ENCODE results near the gene ARRB1. TPM values are rescaled to one million over a fixed set of nuclear protein-coding genes. Genes with fewer than 3 reads are reported as not detected.
A peak's percentile ranks its signal among the peaks of the same experiment; 100 is the strongest.

The ARRB1 gene
- total and polyA plus RNA-seq, 7 donors = 3.6 to 17.3 (median 7.4) TPM

DNA sequence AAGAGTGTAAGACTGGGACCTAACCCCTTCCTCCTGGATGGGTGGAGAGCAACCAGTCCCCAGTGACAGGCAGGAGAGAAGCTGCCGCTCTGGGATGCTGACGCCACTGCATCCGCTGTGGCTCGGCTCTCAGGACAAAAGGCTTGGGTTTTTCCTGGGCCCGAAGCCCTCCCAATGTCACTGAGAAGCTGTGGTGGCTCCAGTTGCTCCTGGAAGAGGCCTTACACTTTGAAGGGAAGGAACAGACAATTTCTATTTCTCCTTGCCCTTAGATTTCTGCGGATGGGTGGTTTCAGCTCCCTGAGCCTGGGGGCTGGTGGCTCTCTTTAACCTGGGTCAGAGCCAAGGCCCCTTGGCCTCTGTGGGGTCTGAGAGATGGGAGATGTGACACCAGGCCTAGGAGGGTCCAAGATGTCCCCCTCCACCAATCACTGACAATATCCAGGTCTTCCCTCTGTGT lies 89.5 kb downstream of the ARRB1 start:
- WGBS, 3 donors = 78 to 90% (median 85%) methylated on average over 6 of the region's 6 CpGs
- no peak overlapping the region for H3K27ac ChIP-seq
- H3K9me3 ChIP-seq = no peaks in the 10 kb centered on the region
- H3K36me3 ChIP-seq (ENCODE audit: insufficient read depth in 1 of 2, low read depth in 1 of 2) = no peaks in the 10 kb centered on the region
- no peaks in the 10 kb centered on the region for H3K27me3 ChIP-seq (ENCODE audit: insufficient read depth in 3 of 3, low read length in 2 of 3)
- DNase-seq (no peak), ATAC-seq (no peak)
- intact Hi-C loops (cut with DNase I) = no loop called here
- H3K4me1 ChIP-seq = no peaks in the 10 kb centered on the region
- H3K4me3 ChIP-seq = no peak overlapping the region
- TF ChIP-seq, protein P1, sequence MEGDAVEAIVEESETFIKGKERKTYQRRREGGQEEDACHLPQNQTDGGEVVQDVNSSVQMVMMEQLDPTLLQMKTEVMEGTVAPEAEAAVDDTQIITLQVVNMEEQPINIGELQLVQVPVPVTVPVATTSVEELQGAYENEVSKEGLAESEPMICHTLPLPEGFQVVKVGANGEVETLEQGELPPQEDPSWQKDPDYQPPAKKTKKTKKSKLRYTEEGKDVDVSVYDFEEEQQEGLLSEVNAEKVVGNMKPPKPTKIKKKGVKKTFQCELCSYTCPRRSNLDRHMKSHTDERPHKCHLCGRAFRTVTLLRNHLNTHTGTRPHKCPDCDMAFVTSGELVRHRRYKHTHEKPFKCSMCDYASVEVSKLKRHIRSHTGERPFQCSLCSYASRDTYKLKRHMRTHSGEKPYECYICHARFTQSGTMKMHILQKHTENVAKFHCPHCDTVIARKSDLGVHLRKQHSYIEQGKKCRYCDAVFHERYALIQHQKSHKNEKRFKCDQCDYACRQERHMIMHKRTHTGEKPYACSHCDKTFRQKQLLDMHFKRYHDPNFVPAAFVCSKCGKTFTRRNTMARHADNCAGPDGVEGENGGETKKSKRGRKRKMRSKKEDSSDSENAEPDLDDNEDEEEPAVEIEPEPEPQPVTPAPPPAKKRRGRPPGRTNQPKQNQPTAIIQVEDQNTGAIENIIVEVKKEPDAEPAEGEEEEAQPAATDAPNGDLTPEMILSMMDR (IDR thresholded peaks at IDR 0.05) = no peak

DNA sequence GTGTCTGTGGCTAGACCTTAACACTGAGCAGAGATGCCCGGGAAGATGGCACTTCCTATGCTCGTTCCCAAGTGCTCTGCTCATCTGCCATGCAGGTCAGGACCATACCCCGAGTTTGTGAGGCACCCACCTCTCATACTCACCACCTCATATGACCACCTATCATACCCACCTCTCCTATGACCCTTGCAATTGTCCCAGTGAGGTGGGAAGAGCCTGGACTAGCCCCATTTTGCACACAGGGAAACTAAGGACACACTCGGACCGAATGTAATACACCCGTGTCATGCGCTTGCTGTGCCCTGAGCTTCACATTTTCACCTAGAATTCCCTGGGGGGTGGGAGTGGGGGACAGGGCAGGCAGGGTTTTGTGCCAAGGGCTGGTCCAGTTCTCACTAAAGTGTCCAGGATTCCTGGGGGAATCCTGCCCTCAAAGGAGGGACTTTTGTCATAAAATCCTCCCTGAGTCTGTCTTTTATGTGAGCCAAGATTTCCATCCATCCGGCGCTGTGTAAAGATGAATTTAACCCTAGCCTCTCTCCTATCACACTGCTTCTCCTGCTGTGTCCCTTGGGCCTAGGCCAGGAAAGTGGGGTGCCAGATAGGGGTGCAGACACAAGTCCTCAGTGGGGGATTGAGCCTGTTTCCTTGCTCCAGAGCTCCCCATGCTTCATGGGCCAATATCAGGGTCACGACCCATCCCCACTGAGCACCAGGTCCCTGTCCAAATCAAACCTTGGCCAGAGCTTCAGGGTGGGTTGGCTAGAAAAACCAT lies 90.9 kb downstream of the ARRB1 start:
- Histone ChIP-seq H3K27me3 (ENCODE audit: insufficient read depth in 3 of 3, low read length in 2 of 3) (no peaks in the 10 kb centered on the region), H3K27ac (no peak overlapping the region), H3K4me3 (no peak overlapping the region), H3K4me1 (no peaks in the 10 kb centered on the region), H3K36me3 (ENCODE audit: insufficient read depth in 1 of 2, low read depth in 1 of 2) (no peaks in the 10 kb centered on the region), H3K9me3 (no peaks in the 10 kb centered on the region)
- 40 to 58% (median 41%) methylated on average over 10 of the region's 10 CpGs for WGBS, 3 donors
- ATAC-seq (no peak), DNase-seq (no peak)
- TF ChIP-seq, protein P1 (IDR thresholded peaks at IDR 0.05) = no peak
- intact Hi-C loops (cut with DNase I) = no loop called here

DNA sequence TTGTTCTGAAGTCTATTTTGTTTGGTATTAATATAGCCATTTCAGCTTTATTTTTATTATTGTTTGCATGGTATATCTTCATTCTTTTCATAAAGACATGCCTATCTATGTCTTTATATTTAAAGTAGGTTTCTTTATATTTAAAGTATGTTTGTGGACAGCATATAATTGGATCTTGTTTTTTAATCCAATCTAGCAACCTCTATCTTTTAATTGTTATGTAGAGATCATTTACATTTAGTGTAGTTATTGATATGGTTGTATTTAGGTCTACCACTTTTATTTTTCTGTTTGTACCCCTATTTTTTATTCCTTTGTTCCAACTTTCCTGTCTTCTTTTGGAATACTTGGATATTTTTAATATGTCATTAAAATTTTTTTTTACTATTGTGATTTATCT lies 97.1 kb downstream of the ARRB1 start:
- Histone ChIP-seq H3K27ac (no peak overlapping the region), H3K27me3 (ENCODE audit: insufficient read depth in 3 of 3, low read length in 2 of 3) (no peaks in the 10 kb centered on the region), H3K4me3 (no peak overlapping the region), H3K9me3 (peaks cover 3% of the 10 kb centered on the region), H3K36me3 (ENCODE audit: insufficient read depth in 1 of 2, low read depth in 1 of 2) (no peaks in the 10 kb centered on the region), H3K4me1 (no peaks in the 10 kb centered on the region)
- DNase-seq = no peak
- intact Hi-C loops (cut with DNase I) = no loop called here
- no peak for ATAC-seq
- TF ChIP-seq, protein P1 (IDR thresholded peaks at IDR 0.05) = no peak

DNA sequence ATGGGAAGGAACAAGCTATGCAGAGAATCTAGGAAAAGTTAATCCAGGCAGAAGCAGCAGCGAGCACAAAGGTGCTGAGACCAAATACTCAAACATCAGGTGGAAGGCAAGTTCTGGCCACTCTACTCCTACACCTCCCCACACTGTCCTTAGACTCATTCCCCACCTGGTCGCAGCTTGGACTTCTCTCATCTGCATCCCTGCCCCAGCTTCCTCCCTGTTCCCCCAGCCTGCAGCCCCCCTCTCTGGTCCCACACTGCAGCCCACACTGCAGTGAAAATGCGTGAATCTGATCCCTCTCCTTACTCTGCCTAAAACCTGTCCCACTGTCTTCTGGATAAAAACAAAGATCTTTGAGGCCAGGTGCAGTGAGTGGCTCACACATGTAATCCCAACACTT lies 101.8 kb downstream of the ARRB1 start:
- TF ChIP-seq, protein P1 (IDR thresholded peaks at IDR 0.05) = no peak
- H3K36me3 ChIP-seq (ENCODE audit: insufficient read depth in 1 of 2, low read depth in 1 of 2) = no peaks in the 10 kb centered on the region
- no peaks in the 10 kb centered on the region for H3K27me3 ChIP-seq (ENCODE audit: insufficient read depth in 3 of 3, low read length in 2 of 3)
- ATAC-seq (no peak), DNase-seq (no peak)
- peaks cover 4% of the 10 kb centered on the region for H3K4me1 ChIP-seq
- H3K9me3 ChIP-seq = peaks cover 3% of the 10 kb centered on the region
- WGBS, 3 donors = 41 to 51% (median 51%) methylated on average over 3 of the region's 3 CpGs
- intact Hi-C loops (cut with DNase I) = loop anchor here (2.0 to 10.0 kb wide), 2 partner anchors 225 to 229 kb away; no protein-coding TSS in a partner anchor
- no peak overlapping the region for H3K4me3 ChIP-seq
- H3K27ac ChIP-seq = no peak overlapping the region

DNA sequence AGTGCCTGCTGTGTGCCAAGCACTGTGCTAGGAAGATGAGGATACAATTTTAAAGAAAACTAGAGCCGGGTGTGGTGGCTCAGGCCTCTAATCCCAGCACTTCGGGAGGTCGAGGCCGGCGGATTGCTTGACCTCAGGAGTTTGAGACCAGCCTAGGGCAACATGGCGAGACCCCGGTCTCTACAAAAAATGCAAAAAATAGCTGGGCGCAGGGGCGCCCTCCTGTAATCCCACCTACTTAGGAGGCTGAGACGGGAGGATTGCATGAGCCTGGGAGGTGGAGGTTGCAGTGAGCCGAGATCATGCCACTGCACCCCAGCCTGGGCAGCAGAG lies 102.6 kb downstream of the ARRB1 start:
- 41 to 45% (median 42%) methylated on average over 11 of the region's 11 CpGs for WGBS, 3 donors
- TF ChIP-seq, protein P1 (IDR thresholded peaks at IDR 0.05) = no peak
- H3K36me3 ChIP-seq (ENCODE audit: insufficient read depth in 1 of 2, low read depth in 1 of 2) = no peaks in the 10 kb centered on the region
- H3K4me3 ChIP-seq = no peak overlapping the region
- no peak for DNase-seq
- intact Hi-C loops (cut with DNase I) = loop anchor here (1.0 to 10.0 kb wide), 5 partner anchors 105 to 320 kb away; no protein-coding TSS in a partner anchor
- H3K9me3 ChIP-seq = peaks cover 3% of the 10 kb centered on the region
- no peaks in the 10 kb centered on the region for H3K27me3 ChIP-seq (ENCODE audit: insufficient read depth in 3 of 3, low read length in 2 of 3)
- H3K4me1 ChIP-seq = peaks cover 4% of the 10 kb centered on the region
- peak in 1 of 4 donors; percentile 21 for ATAC-seq
- H3K27ac ChIP-seq = no peak overlapping the region

Data from psoas muscle (tissue), 8 donors.